Thoracic aorta (tissue), 2 donors: ENCODE measurements around the gene PINK1. TPM values are rescaled to one million over a fixed set of nuclear protein-coding genes. Genes with fewer than 3 reads are reported as not detected.
A peak's percentile ranks its signal among the peaks of the same experiment; 100 is the strongest.

Experiments
- ATAC-seq: fragments of 150-250 bp; one replicate; pipeline ENCODE4 v1.8.0; 2017; ENCODE audit warnings: low read depth; ENCODE audit not compliant: insufficient number of reproducible peaks, low FRiP score
- DNase-seq: peaks from one replicate; pipeline ENCODE4 v3.0.0-alpha.2; 2020; ENCODE audit warnings: low spot score
- H3K27ac ChIP-seq, 2 donors: fragments of 200-600 bp; sonication (generic); 1 replicate in 1 of 2; 2 replicates in 1 of 2; pipeline ENCODE4 v1.5.1; 2016; ENCODE audit warnings: mild to moderate bottlenecking in 2 of 2, moderate library complexity in 2 of 2
- H3K27me3 ChIP-seq: fragments of 200-600 bp; sonication (generic); replicated peaks from 2 replicates; pipeline ENCODE4 v1.6.0; 2016; ENCODE audit warnings: mild to moderate bottlenecking; ENCODE audit not compliant: insufficient read depth
- H3K36me3 ChIP-seq: fragments of 200-600 bp; sonication (generic); one replicate; pipeline ENCODE4 v1.5.1; 2016
- H3K4me1 ChIP-seq, 2 donors: fragments of 200-600 bp; sonication (generic); 1 replicate in 1 of 2; 2 replicates in 1 of 2; pipeline versions ENCODE4 v1.5.1 to v1.6.0; 2016; ENCODE audit warnings: low read depth in 2 of 2, mild to moderate bottlenecking in 1 of 2; ENCODE audit not compliant: control insufficient read depth in 1 of 2
- H3K4me3 ChIP-seq: fragments of 200-600 bp; sonication (generic); 2 replicates; pipeline ENCODE4 v1.5.1; 2016; ENCODE audit warnings: mild to moderate bottlenecking
- H3K9me3 ChIP-seq: fragments of 200-600 bp; sonication (generic); 2 replicates; pipeline ENCODE4 v1.5.1; 2016
- total RNA-seq, 2 donors: library from RNA; depleted of rRNA; stranded (reverse); fragments of >200 nt; gene quantifications; one replicate each; pipeline versions ENCODE4 v1.1.0 to v1.2.3, GENCODE V29; 2016
- TF ChIP-seq, protein P1 (sequence below): fragments of 200-600 bp; sonication (generic); IDR thresholded peaks from one replicate; pipeline ENCODE4 v1.5.1; 2019; ENCODE audit warnings: antibody characterized with exemption

Gene PINK1
- total RNA-seq, 2 donors from 2014 or later, result 88.4 to 140 TPM

DNA sequence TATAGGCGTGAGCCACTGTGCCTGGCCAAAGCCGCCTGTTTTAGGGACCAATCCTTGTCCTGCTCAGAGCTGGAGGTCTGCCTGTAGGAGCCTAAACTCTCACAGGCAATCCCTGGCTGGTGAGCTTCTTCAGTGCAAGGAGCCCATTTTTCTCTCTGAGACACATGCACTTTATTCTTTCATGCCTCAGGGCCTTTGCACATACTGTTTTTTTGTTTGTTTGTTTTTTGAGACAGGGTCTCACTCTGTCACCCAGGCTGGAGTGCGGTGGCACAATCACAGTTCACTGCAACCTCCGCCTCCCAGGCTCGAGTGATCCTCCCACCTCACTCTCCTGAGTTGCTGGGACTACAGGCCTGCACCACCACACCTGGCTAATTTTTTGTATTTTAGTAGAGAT, 21.6 kb upstream of the PINK1 start:
- DNase-seq, result no peak
- Histone ChIP-seq H3K27me3 (no peaks in the 10 kb centered on the region), H3K9me3 (no peaks in the 10 kb centered on the region), H3K4me3 (no peak overlapping the region), H3K4me1 (peaks cover 0 to 18% of the 10 kb centered on the region in 2 donors), H3K36me3 (no peaks in the 10 kb centered on the region), H3K27ac (no peak overlapping the region)
- TF ChIP-seq, protein P1, sequence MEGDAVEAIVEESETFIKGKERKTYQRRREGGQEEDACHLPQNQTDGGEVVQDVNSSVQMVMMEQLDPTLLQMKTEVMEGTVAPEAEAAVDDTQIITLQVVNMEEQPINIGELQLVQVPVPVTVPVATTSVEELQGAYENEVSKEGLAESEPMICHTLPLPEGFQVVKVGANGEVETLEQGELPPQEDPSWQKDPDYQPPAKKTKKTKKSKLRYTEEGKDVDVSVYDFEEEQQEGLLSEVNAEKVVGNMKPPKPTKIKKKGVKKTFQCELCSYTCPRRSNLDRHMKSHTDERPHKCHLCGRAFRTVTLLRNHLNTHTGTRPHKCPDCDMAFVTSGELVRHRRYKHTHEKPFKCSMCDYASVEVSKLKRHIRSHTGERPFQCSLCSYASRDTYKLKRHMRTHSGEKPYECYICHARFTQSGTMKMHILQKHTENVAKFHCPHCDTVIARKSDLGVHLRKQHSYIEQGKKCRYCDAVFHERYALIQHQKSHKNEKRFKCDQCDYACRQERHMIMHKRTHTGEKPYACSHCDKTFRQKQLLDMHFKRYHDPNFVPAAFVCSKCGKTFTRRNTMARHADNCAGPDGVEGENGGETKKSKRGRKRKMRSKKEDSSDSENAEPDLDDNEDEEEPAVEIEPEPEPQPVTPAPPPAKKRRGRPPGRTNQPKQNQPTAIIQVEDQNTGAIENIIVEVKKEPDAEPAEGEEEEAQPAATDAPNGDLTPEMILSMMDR, result no peak
- no peak for ATAC-seq

DNA sequence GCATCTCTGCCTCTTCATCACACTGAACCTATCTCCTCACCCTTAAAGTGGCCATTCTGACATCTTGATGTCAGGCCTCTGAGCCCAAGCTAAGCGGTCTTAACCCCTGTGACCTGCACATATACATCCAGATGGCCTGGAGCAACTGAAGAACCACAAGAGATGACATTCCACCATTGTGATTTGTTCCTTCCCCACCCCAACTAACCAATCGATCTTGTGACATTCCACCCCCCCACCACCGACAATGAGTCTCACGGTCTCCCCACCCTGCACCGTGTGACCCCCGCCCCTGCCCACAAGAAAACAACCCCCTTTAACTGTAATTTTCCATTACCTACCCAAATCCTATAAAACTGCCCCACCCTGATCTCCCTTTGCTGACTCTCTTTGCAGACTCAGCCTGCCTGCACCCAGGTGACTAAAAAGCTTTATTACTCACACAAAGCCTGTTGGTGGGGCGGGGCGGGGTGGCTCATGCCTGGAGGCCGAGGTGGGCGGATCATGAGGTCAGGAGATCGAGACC, 21.0 kb upstream of the PINK1 start:
- Histone ChIP-seq H3K4me3 (no peak overlapping the region), H3K27ac (no peak overlapping the region), H3K36me3 (no peaks in the 10 kb centered on the region), H3K4me1 (peaks cover 0 to 23% of the 10 kb centered on the region in 2 donors), H3K9me3 (no peaks in the 10 kb centered on the region), H3K27me3 (no peaks in the 10 kb centered on the region)
- TF ChIP-seq, protein P1, result no peak
- DNase-seq (no peak), ATAC-seq (no peak)

DNA sequence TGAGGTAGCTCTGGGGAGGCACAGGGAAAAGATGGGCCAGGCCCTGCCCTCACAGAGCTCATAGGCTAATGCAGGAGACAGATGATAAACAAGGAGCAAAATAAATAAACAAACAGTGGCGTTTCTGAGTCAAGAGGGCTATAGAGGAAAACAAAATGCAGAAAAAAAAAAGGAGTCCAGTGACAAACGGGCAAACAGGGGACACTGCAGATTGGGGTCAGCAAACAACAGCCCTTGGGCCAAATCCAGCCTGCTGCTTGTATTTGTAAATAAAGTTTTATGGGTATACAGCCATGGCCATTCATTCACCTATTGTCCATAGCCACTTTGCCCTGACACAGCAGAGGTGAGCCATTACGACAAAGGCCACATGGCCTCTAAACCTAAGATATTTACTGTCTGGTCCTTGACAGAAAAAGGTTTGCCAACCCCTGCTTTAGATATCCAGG, 19.1 kb upstream of the PINK1 start:
- H3K9me3 ChIP-seq, result no peaks in the 10 kb centered on the region
- no peaks in the 10 kb centered on the region for H3K27me3 ChIP-seq
- H3K36me3 ChIP-seq, result no peaks in the 10 kb centered on the region
- peaks cover 0 to 23% of the 10 kb centered on the region in 2 donors for H3K4me1 ChIP-seq
- H3K27ac ChIP-seq, result peak overlapping the region in 1 of 2 donors; percentile 12
- no peak overlapping the region for H3K4me3 ChIP-seq
- TF ChIP-seq, protein P1, result no peak
- DNase-seq (no peak), ATAC-seq (no peak)

DNA sequence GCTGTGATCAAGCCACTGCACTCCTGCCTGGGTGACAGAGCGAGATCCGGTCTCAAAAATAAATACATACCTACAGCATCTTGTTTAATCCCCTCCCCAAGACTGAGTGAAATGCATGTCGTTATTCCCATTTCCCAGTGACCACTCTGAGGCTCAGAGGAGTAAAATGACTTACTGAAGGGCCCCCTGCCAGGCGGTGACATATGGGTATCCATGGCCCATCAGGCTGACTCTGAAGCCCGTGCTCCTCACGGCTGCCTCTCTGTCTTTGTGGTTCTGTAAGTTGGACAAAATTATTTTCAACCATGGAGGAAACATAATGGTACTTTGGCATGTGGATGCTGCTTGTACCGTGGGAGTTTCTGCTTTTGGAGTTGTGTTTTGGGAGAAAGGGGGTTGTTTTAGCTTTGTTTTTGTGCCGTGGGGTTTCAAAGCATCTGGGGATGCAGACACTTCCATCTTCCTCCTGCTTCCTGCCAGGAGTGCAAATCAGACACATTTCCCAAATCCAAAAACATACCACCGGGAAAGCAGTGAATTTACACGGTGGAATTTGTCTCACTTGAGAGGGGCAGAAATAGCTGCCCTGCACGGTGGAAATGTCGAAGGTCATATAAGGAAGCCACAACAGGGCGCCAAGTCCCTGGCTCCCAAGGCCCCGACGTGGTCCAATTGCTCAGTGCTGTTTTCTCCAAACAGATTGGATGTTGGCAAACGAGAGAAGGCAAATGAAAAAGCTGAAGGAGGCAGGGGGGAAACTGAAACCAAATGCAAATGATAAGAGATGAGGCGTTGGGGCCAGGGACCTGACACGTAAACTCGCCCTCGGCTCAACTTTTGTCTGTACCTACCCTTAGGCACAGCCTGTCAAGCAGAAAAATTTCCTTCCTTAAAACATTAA, 17.1 kb upstream of the PINK1 start:
- Histone ChIP-seq H3K36me3 (no peaks in the 10 kb centered on the region), H3K4me1 (peaks cover 0 to 23% of the 10 kb centered on the region in 2 donors), H3K4me3 (peak overlapping the region; percentile 21), H3K27ac (peak overlapping the region; percentile 4 to 33), H3K27me3 (no peaks in the 10 kb centered on the region), H3K9me3 (no peaks in the 10 kb centered on the region)
- no peak for DNase-seq
- TF ChIP-seq, protein P1, result no peak
- no peak for ATAC-seq

DNA sequence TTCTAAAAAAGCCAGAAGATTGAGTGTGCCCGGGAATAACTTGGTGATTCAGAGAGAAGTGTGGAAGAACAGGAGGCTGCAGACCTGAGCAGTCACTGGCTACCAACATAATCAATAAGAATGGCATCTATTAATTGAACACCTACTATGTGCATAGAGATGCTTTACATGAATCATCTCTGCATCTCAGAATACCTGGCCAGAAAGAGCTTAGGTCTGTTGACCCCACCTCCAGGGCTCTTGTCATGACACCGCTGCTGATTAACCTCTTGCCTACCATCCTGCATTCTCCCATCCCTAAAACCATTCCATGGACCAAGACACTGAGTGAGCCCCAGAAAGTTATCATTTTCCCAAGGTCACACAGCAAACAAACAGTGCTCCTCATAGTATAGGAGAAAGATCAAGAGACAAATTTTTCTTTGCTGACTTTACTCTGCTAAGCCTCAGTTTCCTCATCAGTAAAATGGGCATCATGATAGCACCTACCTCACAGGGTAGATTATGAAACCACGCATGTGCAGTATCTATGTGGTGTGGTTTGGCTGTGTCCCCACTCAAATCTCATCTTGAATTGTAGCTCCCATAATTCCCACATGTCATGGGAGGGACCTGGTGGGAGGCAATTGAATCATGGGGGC, 16.3 kb upstream of the PINK1 start:
- Histone ChIP-seq H3K27ac (peak overlapping the region in 1 of 2 donors; percentile 4), H3K36me3 (no peaks in the 10 kb centered on the region), H3K27me3 (no peaks in the 10 kb centered on the region), H3K4me3 (peak overlapping the region; percentile 21), H3K9me3 (no peaks in the 10 kb centered on the region), H3K4me1 (peaks cover 0 to 23% of the 10 kb centered on the region in 2 donors)
- DNase-seq (no peak), ATAC-seq (no peak)
- TF ChIP-seq, protein P1, result no peak
